CD14-positive monocyte (primary cell): Measurements from ENCODE around the gene SLC36A1. TPM values are rescaled to one million over a fixed set of nuclear protein-coding genes. Genes with fewer than 3 reads are reported as not detected.

Experiments used
- DNase-seq, 3 donors: peaks; one replicate each; pipeline ENCODE4 v3.0.0-alpha.2; 2011 to 2022
- H2AFZ ChIP-seq: 2 replicates; pipeline ENCODE4 v1.6.0; 2012; ENCODE audit warnings: mild to moderate bottlenecking, low read depth, low read length, inconsistent platforms; ENCODE audit not compliant: insufficient read depth, poor library complexity, severe bottlenecking
- H3K27ac ChIP-seq, 2 donors: 1 replicate in 1 of 2; 2 replicates in 1 of 2; pipeline ENCODE4 v1.5.1; 2012 to 2013; ENCODE audit warnings: low read length in 2 of 2, control low read depth in 1 of 2, inconsistent platforms in 1 of 2, low read depth in 1 of 2, mild to moderate bottlenecking in 1 of 2
- H3K27me3 ChIP-seq, 2 donors: one replicate each; pipeline versions ENCODE4 v1.6.0 to v1.6.1; 2011 to 2013; ENCODE audit warnings: low read length in 2 of 2; ENCODE audit not compliant: control insufficient read depth in 2 of 2, insufficient read depth in 2 of 2
- H3K36me3 ChIP-seq, 2 donors: replicated peaks in 1 of 2; 1 replicate in 1 of 2; 2 replicates in 1 of 2; pipeline versions ENCODE4 v1.5.1 to v1.6.1; 2012 to 2013; ENCODE audit warnings: low read length in 2 of 2, control low read depth in 1 of 2, inconsistent platforms in 1 of 2, mild to moderate bottlenecking in 1 of 2; ENCODE audit not compliant: insufficient read depth in 2 of 2, control insufficient read depth in 1 of 2
- H3K4me1 ChIP-seq, 2 donors: 1 replicate in 1 of 2; 2 replicates in 1 of 2; pipeline versions ENCODE4 v1.5.1 to v1.6.1; 2012 to 2013; ENCODE audit warnings: low read length in 2 of 2, control low read depth in 1 of 2, inconsistent platforms in 1 of 2, mild to moderate bottlenecking in 1 of 2, moderate library complexity in 1 of 2; ENCODE audit not compliant: insufficient read depth in 2 of 2, control insufficient read depth in 1 of 2
- H3K4me2 ChIP-seq: replicated peaks from 2 replicates; pipeline ENCODE3; 2012; ENCODE audit warnings: low read length, moderate library complexity, mild to moderate bottlenecking; ENCODE audit not compliant: poor library complexity, severe bottlenecking; ENCODE audit errors: extremely low read depth
- H3K4me3 ChIP-seq, 3 experiments: fragments of 200-600 bp in 1 of 3; sonication (generic) in 1 of 3; replicated peaks in 1 of 3; 1 replicate in 2 of 3; 2 replicates in 1 of 3; pipeline ENCODE4 v1.5.1; 2011 to 2013; ENCODE audit warnings: low read length in 3 of 3, mild to moderate bottlenecking in 3 of 3, control low read depth in 2 of 3, low read depth in 2 of 3, inconsistent platforms in 1 of 3, moderate library complexity in 1 of 3
- H3K79me2 ChIP-seq: 2 replicates; pipeline ENCODE4 v1.6.0; 2012; ENCODE audit warnings: mild to moderate bottlenecking, control low read depth, inconsistent platforms, low read length, moderate library complexity; ENCODE audit not compliant: insufficient read depth
- H3K9ac ChIP-seq: 2 replicates; pipeline ENCODE4 v1.6.0; 2017; ENCODE audit warnings: low read length, mild to moderate bottlenecking; ENCODE audit not compliant: insufficient read depth, poor library complexity, severe bottlenecking
- H3K9me3 ChIP-seq, 2 donors: replicated peaks in 1 of 2; 1 replicate in 1 of 2; 2 replicates in 1 of 2; pipeline versions ENCODE4 v1.5.1 to v1.6.1; 2012 to 2013; ENCODE audit warnings: low read length in 2 of 2, control low read depth in 1 of 2; ENCODE audit not compliant: control insufficient read depth in 1 of 2, insufficient read depth in 1 of 2
- H4K20me1 ChIP-seq: 2 replicates; pipeline ENCODE4 v1.6.0; 2012; ENCODE audit warnings: mild to moderate bottlenecking, low read length, control low read depth, moderate library complexity; ENCODE audit not compliant: insufficient read depth
- H3K27ac Mint-ChIP-seq, 7 donors: one replicate each; pipeline ENCODE4 v1.8.0; 2020; ENCODE audit warnings: mild to moderate bottlenecking in 7 of 7, mixed read lengths in 7 of 7, moderate library complexity in 6 of 7, inconsistent platforms in 2 of 7
- H3K27me3 Mint-ChIP-seq, 3 donors: one replicate each; pipeline ENCODE4 v1.8.0; 2021 to 2022; ENCODE audit warnings: low read depth in 3 of 3, mild to moderate bottlenecking in 3 of 3, mixed read lengths in 3 of 3, moderate library complexity in 3 of 3, inconsistent platforms in 1 of 3
- H3K36me3 Mint-ChIP-seq, 2 donors: one replicate each; pipeline ENCODE4 v1.8.0; 2020; ENCODE audit warnings: mixed read lengths in 2 of 2, inconsistent platforms in 1 of 2, mild to moderate bottlenecking in 1 of 2
- H3K4me1 Mint-ChIP-seq: one replicate; pipeline ENCODE4 v1.8.0; 2020; ENCODE audit warnings: mild to moderate bottlenecking, mixed read lengths
- H3K4me3 Mint-ChIP-seq, 2 donors: one replicate each; pipeline ENCODE4 v1.8.0; 2020; ENCODE audit warnings: mild to moderate bottlenecking in 2 of 2, mixed read lengths in 2 of 2, moderate library complexity in 1 of 2
- H3K9me3 Mint-ChIP-seq, 7 donors: one replicate each; pipeline ENCODE4 v1.8.0; 2020 to 2022; ENCODE audit warnings: mixed read lengths in 7 of 7, mild to moderate bottlenecking in 6 of 7, moderate library complexity in 6 of 7, inconsistent platforms in 2 of 7
- CTCF ChIP-seq: fragments of 200-600 bp; IDR thresholded peaks from one replicate; pipeline ENCODE4 v1.8.0; 2022; ENCODE audit warnings: antibody characterized with exemption, mild to moderate bottlenecking
- WGBS: methylation state at CpG from one replicate; pipeline ENCODE4 v1.1.5; 2013; ENCODE audit warnings: missing lambda C conversion rate; ENCODE audit not compliant: insufficient coverage; 5-methylcytosine and 5-hydroxymethylcytosine counted together
- intact Hi-C, 2 donors: fragments of 100-400 bp; cut with micrococcal nuclease; formaldehyde crosslinking; loops; one replicate each; pipeline versions ENCODE4 v1.15.0 to v1.15.1; 2023
- polyA plus RNA-seq, 3 donors: library from polyadenylated mRNA; depleted of rRNA in 1 of 3; unstranded in 2 of 3; stranded (reverse) in 1 of 3; fragments of 300-500 nt in 2 of 3; fragments of >200 nt in 1 of 3; fragmentation: Illumina TruSeq in 2 of 3; gene quantifications; 1 replicate in 2 of 3; 2 replicates in 1 of 3; pipeline ENCODE4 v1.2.3, GENCODE V29; 2012 to 2021

Gene SLC36A1
- polyA plus RNA-seq, 3 donors = 5.3 to 29.4 (median 6.8) TPM

DNA sequence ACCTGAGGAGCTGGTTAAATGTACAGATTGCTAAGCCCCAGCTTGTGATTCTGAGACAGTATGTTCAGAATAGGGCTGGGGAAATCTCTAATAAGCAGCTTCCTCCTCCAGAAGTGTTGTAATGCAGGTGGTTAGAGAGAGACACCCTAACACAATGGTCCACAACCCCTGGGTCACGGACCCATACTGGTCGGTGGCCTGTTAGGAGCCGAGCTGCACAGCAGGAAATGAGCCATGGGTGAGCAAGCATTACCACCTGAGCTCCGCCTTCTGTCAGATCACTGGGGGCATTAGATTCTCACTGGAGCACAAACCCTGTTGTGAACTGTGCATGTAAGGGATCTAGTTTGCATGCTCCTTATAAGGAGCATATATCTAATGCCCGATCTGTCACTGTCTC lies 61.8 kb downstream of the SLC36A1 start:
- H3K9ac ChIP-seq = no peak overlapping the region
- no peak overlapping the region for H3K4me2 ChIP-seq
- 34% methylated on average over 4 of the region's 5 CpGs for WGBS
- H3K9me3 ChIP-seq = no peaks in the 10 kb centered on the region
- no peaks in the 10 kb centered on the region for H3K4me1 ChIP-seq
- H3K79me2 ChIP-seq = no peaks in the 10 kb centered on the region
- no peak overlapping the region for H3K27ac Mint-ChIP-seq
- no peak for DNase-seq
- no peak overlapping the region for H3K27ac ChIP-seq
- no peak overlapping the region for H2AFZ ChIP-seq
- H3K4me3 ChIP-seq = no peak overlapping the region
- peaks cover 44 to 54% of the 10 kb centered on the region in 2 donors for H3K36me3 Mint-ChIP-seq
- H3K27me3 Mint-ChIP-seq = peaks cover 0 to 2% (median 0%) of the 10 kb centered on the region in 3 donors
- no peaks in the 10 kb centered on the region for H4K20me1 ChIP-seq
- no peaks in the 10 kb centered on the region for H3K27me3 ChIP-seq
- no peak for TF ChIP-seq CTCF
- intact Hi-C loops = no loop called here
- H3K9me3 Mint-ChIP-seq = no peaks in the 10 kb centered on the region
- H3K4me1 Mint-ChIP-seq = no peaks in the 10 kb centered on the region
- H3K4me3 Mint-ChIP-seq = no peak overlapping the region
- peaks cover 15 to 38% of the 10 kb centered on the region in 2 donors for H3K36me3 ChIP-seq

GRCh38 chr5:151509836-151510235 lies 62.4 kb downstream of the SLC36A1 start:
- Histone ChIP-seq H3K4me2 (no peak overlapping the region), H3K4me3 (no peak overlapping the region), H2AFZ (no peak overlapping the region), H3K9ac (no peak overlapping the region), H4K20me1 (no peaks in the 10 kb centered on the region), H3K27me3 (no peaks in the 10 kb centered on the region), H3K79me2 (no peaks in the 10 kb centered on the region), H3K4me1 (no peaks in the 10 kb centered on the region), H3K27ac (no peak overlapping the region), H3K36me3 (peaks cover 15 to 38% of the 10 kb centered on the region in 2 donors), H3K9me3 (no peaks in the 10 kb centered on the region)
- Mint-ChIP-seq H3K36me3 (peaks cover 43 to 50% of the 10 kb centered on the region in 2 donors), H3K27me3 (peaks cover 0 to 2% (median 0%) of the 10 kb centered on the region in 3 donors), H3K4me3 (no peak overlapping the region), H3K27ac (no peak overlapping the region), H3K4me1 (no peaks in the 10 kb centered on the region), H3K9me3 (no peaks in the 10 kb centered on the region)
- 100% methylated on average over 2 of the region's 3 CpGs for WGBS
- no peak for DNase-seq
- TF ChIP-seq CTCF = no peak
- intact Hi-C loops = no loop called here
